Neural cell (in vitro differentiated cells): ENCODE measurements around the gene ABHD4. TPM values are rescaled to one million over a fixed set of nuclear protein-coding genes. Genes with fewer than 3 reads are reported as not detected.

Source experiments
- H2AFZ ChIP-seq: fragments of 200-600, 300-800 bp; sonication (generic), shearing (Covaris generic); 2 replicates; pipeline ENCODE4 v1.6.0; 2014; ENCODE audit warnings: low read depth, mild to moderate bottlenecking, antibody characterized with exemption, low read length, moderate library complexity
- H3F3A ChIP-seq: fragments of 200-600 bp; shearing (Covaris generic); 2 replicates; pipeline ENCODE4 v1.6.1; 2016; ENCODE audit warnings: mild to moderate bottlenecking, moderate library complexity, mixed read lengths, antibody characterized with exemption, low read length; ENCODE audit not compliant: insufficient read depth, poor library complexity, severe bottlenecking
- H3K27ac ChIP-seq: fragments of 200-600, 300-800 bp; sonication (generic), shearing (Covaris generic); 2 replicates; pipeline ENCODE4 v1.5.1; 2014; ENCODE audit warnings: mild to moderate bottlenecking, low read length, moderate library complexity
- H3K27me3 ChIP-seq: fragments of 300-800, 200-600 bp; sonication (generic), shearing (Covaris generic); 2 replicates; pipeline ENCODE4 v1.6.0; 2014; ENCODE audit warnings: mild to moderate bottlenecking, low read depth, low read length, moderate library complexity; ENCODE audit not compliant: insufficient read depth
- H3K36me3 ChIP-seq: fragments of 300-800, 200-600 bp; sonication (generic), shearing (Covaris generic); 2 replicates; pipeline ENCODE4 v1.5.1; 2014; ENCODE audit warnings: mild to moderate bottlenecking, antibody characterized with exemption, low read length, moderate library complexity; ENCODE audit not compliant: insufficient read depth
- H3K4me2 ChIP-seq: fragments of 300-800, 200-600 bp; sonication (generic), shearing (Covaris generic); 2 replicates; pipeline ENCODE4 v1.6.0; 2014; ENCODE audit warnings: mild to moderate bottlenecking, low read length
- H3K4me3 ChIP-seq: fragments of 300-800, 200-600 bp; sonication (generic), shearing (Covaris generic); 2 replicates; pipeline ENCODE4 v1.5.1; 2014; ENCODE audit warnings: mild to moderate bottlenecking, low read length, moderate library complexity
- H3K79me2 ChIP-seq: fragments of 200-600 bp; shearing (Covaris generic); replicated peaks from 2 replicates; pipeline ENCODE4 v1.6.0; 2014; ENCODE audit warnings: mild to moderate bottlenecking, low read length, moderate library complexity; ENCODE audit not compliant: insufficient read depth
- H3K9ac ChIP-seq: fragments of 300-800, 200-600 bp; sonication (generic), shearing (Covaris generic); 2 replicates; pipeline ENCODE4 v1.6.1; 2016; ENCODE audit warnings: mild to moderate bottlenecking, low read length, mixed read lengths
- H3K9me2 ChIP-seq: fragments of 200-600 bp; shearing (Covaris generic); 2 replicates; pipeline ENCODE4 v1.6.1; 2016; ENCODE audit warnings: mild to moderate bottlenecking, low read length, mixed read lengths; ENCODE audit not compliant: insufficient read depth
- H3K9me3 ChIP-seq: fragments of 200-600, 300-800 bp; sonication (generic), shearing (Covaris generic); 2 replicates; pipeline ENCODE4 v1.6.1; 2016; ENCODE audit warnings: mild to moderate bottlenecking, mixed run types, low read length, moderate library complexity, mixed read lengths
- H4K20me1 ChIP-seq: fragments of 200-600 bp; shearing (Covaris generic); 2 replicates; pipeline ENCODE4 v1.6.1; 2016; ENCODE audit warnings: mild to moderate bottlenecking, mixed run types; ENCODE audit not compliant: insufficient read depth
- CTCF ChIP-seq: fragments of 450-650 bp; IDR thresholded peaks from 2 replicates; pipeline ENCODE4 v1.5.1; 2014; ENCODE audit warnings: antibody characterized with exemption, mild to moderate bottlenecking, moderate library complexity; ENCODE audit not compliant: poor library complexity, severe bottlenecking
- EP300 ChIP-seq: fragments of 450-650 bp; conservative IDR thresholded peaks from 2 replicates; pipeline ENCODE4 v1.6.1; 2014; ENCODE audit warnings: antibody characterized with exemption, mild to moderate bottlenecking, moderate library complexity; ENCODE audit not compliant: poor library complexity, severe bottlenecking
- EZH2 ChIP-seq: fragments of 200-600, 300-800 bp; shearing (Covaris generic), sonication (generic); IDR thresholded peaks from 2 replicates; pipeline ENCODE4 v1.6.1; 2014; ENCODE audit warnings: antibody characterized with exemption, low read length, borderline replicate concordance, mild to moderate bottlenecking; ENCODE audit not compliant: insufficient read depth, poor library complexity, severe bottlenecking
- MXI1 ChIP-seq: fragments of 450-650 bp; conservative IDR thresholded peaks from 2 replicates; pipeline ENCODE4 v1.6.1; 2014; ENCODE audit warnings: antibody characterized with exemption, mild to moderate bottlenecking; ENCODE audit not compliant: poor library complexity, severe bottlenecking
- POLR2AphosphoS5 ChIP-seq: IDR thresholded peaks from 2 replicates; pipeline ENCODE4 v1.6.1; 2012
- RAD21 ChIP-seq: fragments of 450-650 bp; conservative IDR thresholded peaks from 2 replicates; pipeline ENCODE4 v1.6.1; 2014; ENCODE audit warnings: antibody characterized with exemption, mild to moderate bottlenecking, moderate library complexity
- REST ChIP-seq: IDR thresholded peaks from 2 replicates; pipeline ENCODE4 v1.6.1; 2012; ENCODE audit warnings: borderline replicate concordance
- SMC3 ChIP-seq: fragments of 450-650 bp; conservative IDR thresholded peaks from 2 replicates; pipeline ENCODE4 v1.6.1; 2014; ENCODE audit warnings: antibody characterized with exemption, mild to moderate bottlenecking, moderate library complexity; ENCODE audit not compliant: poor library complexity
- TAF1 ChIP-seq: IDR thresholded peaks from 2 replicates; pipeline ENCODE4 v1.6.1; 2012; ENCODE audit warnings: low read depth
- polyA plus RNA-seq: library from polyadenylated mRNA; depleted of rRNA; stranded (reverse); fragments of >200 nt; gene quantifications from 2 replicates; pipeline ENCODE4 v1.2.3, GENCODE V29; 2014

The ABHD4 gene
- polyA plus RNA-seq, 1 donor from 2014 or later, result 2.6 TPM

GRCh38 chr14:22594156-22594716, 3.9 kb upstream of the ABHD4 start:
- Histone ChIP-seq H3K9ac (no peak overlapping the region), H3F3A (peaks cover 5% of the 10 kb centered on the region), H3K36me3 (no peaks in the 10 kb centered on the region), H4K20me1 (no peaks in the 10 kb centered on the region), H3K27me3 (peaks cover 2% of the 10 kb centered on the region), H3K9me3 (no peaks in the 10 kb centered on the region), H3K27ac (no peak overlapping the region), H3K4me2 (no peak overlapping the region), H3K79me2 (peaks cover 3% of the 10 kb centered on the region), H3K9me2 (no peaks in the 10 kb centered on the region), H2AFZ (no peak overlapping the region), H3K4me3 (no peak overlapping the region)
- TF ChIP-seq TAF1, result no peak
- no peak for TF ChIP-seq EP300
- no peak for TF ChIP-seq CTCF
- no peak for TF ChIP-seq REST

- Histone ChIP-seq H4K20me1 (no peaks in the 10 kb centered on the region), H3K36me3 (no peaks in the 10 kb centered on the region), H3K27me3 (peaks cover 2% of the 10 kb centered on the region), H3K9me3 (no peaks in the 10 kb centered on the region), H2AFZ (no peak overlapping the region), H3K9ac (no peak overlapping the region), H3K79me2 (peaks cover 3% of the 10 kb centered on the region), H3K9me2 (no peaks in the 10 kb centered on the region), H3K27ac (no peak overlapping the region), H3F3A (no peaks in the 10 kb centered on the region), H3K4me2 (no peak overlapping the region), H3K4me3 (no peak overlapping the region)
- TF ChIP-seq CTCF (no peak), SMC3 (no peak), MXI1 (no peak), TAF1 (no peak), EZH2 (no peak), EP300 (no peak), RAD21 (no peak), POLR2AphosphoS5 (no peak), REST (no peak)
These were observed 1.7 kb upstream of the ABHD4 start for GRCh38 chr14:22596354-22596879.
